ENCODE measurements around the gene EMC7. TPM values are rescaled to one million over a fixed set of nuclear protein-coding genes. Genes with fewer than 3 reads are reported as not detected.

Gene EMC7
- total and polyA plus RNA-seq, 2 experiments from 2014 or later, result 63.2 to 191 TPM

DNA sequence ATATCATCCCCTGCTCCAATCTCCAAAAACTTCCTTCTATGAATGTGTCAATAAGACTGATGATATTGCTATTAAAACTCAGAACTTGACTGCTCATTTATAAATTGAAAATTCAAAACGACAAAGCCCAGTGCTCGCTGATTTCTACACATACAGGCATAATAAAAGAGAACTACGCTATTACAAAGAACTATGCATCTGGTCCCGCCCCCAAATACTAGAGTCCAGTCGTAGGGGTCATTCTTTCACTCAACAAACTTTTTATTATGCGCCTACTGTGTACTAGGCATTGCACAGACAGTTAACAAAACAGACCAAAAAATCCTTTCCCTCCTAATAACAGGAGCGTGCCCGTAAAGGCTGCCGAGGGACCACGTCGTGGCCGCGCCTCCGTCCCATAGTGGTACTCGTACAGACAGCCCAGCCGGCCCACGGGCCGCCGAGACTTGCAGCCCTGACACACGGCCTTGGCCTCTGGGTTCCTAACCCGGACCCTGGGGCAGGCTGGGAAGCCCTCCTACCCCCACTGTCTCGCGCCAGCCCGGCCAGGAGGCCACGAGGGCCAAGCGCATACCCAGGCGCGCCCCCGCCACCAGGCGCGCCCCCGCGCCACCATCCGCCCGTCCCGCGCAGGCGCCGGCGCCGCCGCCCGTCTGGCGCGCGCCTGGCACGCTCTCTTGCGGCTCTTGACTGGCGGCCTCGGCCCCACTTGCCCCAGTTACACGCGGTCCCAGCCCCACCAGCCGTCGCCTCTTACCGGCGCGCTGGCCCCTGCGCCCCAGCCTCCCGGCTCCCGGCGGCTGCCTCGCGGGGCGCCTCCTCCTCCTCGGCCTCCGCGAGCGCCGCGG is 63.4 kb downstream of the EMC7 start:
- peak overlapping the region; percentile 93 for H3K4me3 ChIP-seq
- no peaks in the 10 kb centered on the region for H3K9me2 ChIP-seq (replicated peaks; ENCODE audit: insufficient read depth)
- peak; percentile 90 for DNase-seq (ENCODE audit: low spot score)
- no peaks in the 10 kb centered on the region for H3K36me3 ChIP-seq (replicated peaks; ENCODE audit: insufficient read depth, low read depth)
- TF ChIP-seq EZH2phosphoT487 (IDR thresholded peaks at IDR 0.05; ENCODE audit: low read depth, severe bottlenecking, unreplicated experiment) (no peak), CTCF (IDR thresholded peaks at IDR 0.05; ENCODE audit: poor library complexity) (no peak), EZH2 (IDR thresholded peaks at IDR 0.05; ENCODE audit: borderline replicate concordance) (no peak)
- H3K4me2 ChIP-seq, result peak overlapping the region; percentile 85
- H3K4me1 ChIP-seq (ENCODE audit: insufficient read depth), result peaks cover 16% of the 10 kb centered on the region
- H3K79me2 ChIP-seq, result peaks cover 19% of the 10 kb centered on the region
- H3K27me3 ChIP-seq, result no peaks in the 10 kb centered on the region
- 3% methylated on average over 24 of the region's 70 CpGs for WGBS (ENCODE audit: low lambda C conversion rate, missing lambda C conversion rate)
- H3K27ac ChIP-seq, result peak overlapping the region; percentile 96
- peak overlapping the region; percentile 99 for H2AFZ ChIP-seq
- H3K9me3 ChIP-seq (ENCODE audit: low read depth), result no peaks in the 10 kb centered on the region
- no peaks in the 10 kb centered on the region for H4K20me1 ChIP-seq (ENCODE audit: insufficient read depth, poor library complexity, severe bottlenecking)

Other genes with a start within 250 kb of the EMC7 start
- gene CHRM5, start 133.4 kb downstream of the EMC7 start, total RNA-seq, result not detected in 2 replicates
- 0.05 TPM in 1 of 2 replicates, not detected in the other for gene CHRM5, start 133.4 kb downstream of the EMC7 start, polyA plus RNA-seq
- gene AVEN, start 62.7 kb downstream of the EMC7 start, total RNA-seq, result 13.4 and 14.8 TPM in 2 replicates
- 15.7 and 16.4 TPM in 2 replicates for gene AVEN, start 62.7 kb downstream of the EMC7 start, polyA plus RNA-seq
- 1.9 and 2.0 TPM in 2 replicates for gene PGBD4, start 221 bp upstream of the EMC7 start, total RNA-seq
- 0.54 and 0.56 TPM in 2 replicates for gene PGBD4, start 221 bp upstream of the EMC7 start, polyA plus RNA-seq
- gene KATNBL1, start 108.2 kb upstream of the EMC7 start, total RNA-seq, result 127 and 166 TPM in 2 replicates
- 55.4 and 72.0 TPM in 2 replicates for gene KATNBL1, start 108.2 kb upstream of the EMC7 start, polyA plus RNA-seq
- 149 and 206 TPM in 2 replicates for gene EMC4, start 123.2 kb upstream of the EMC7 start, total RNA-seq
- gene EMC4, start 123.2 kb upstream of the EMC7 start, polyA plus RNA-seq, result 165 and 173 TPM in 2 replicates
- gene SLC12A6, start 235.9 kb upstream of the EMC7 start, total RNA-seq, result 12.2 and 13.1 TPM in 2 replicates
- gene SLC12A6, start 235.9 kb upstream of the EMC7 start, polyA plus RNA-seq, result 5.9 and 7.4 TPM in 2 replicates
- gene NOP10, start 241.3 kb upstream of the EMC7 start, total RNA-seq, result 284 and 308 TPM in 2 replicates
- gene NOP10, start 241.3 kb upstream of the EMC7 start, polyA plus RNA-seq, result 324 and 378 TPM in 2 replicates
- gene NUTM1, start 241.5 kb upstream of the EMC7 start, total RNA-seq, result not detected in 2 replicates
- gene NUTM1, start 241.5 kb upstream of the EMC7 start, polyA plus RNA-seq, result not detected in 2 replicates